Activated CD4-positive, alpha-beta T cell treated with anti-CD3 and anti-CD28 coated beads, Interleukin-2, amount 10 ng/mL, durations not matched to agents 24 days and 14 days (primary cell): ENCODE results near the gene CACNA1D. TPM values are rescaled to one million over a fixed set of nuclear protein-coding genes. Genes with fewer than 3 reads are reported as not detected.

ENCODE experiments used
- DNase-seq: peaks from one replicate; pipeline ENCODE4 v3.0.0; 2022
- H3K27ac Mint-ChIP-seq: one replicate; pipeline ENCODE4 v1.8.0; 2022; ENCODE audit warnings: mild to moderate bottlenecking, mixed read lengths
- H3K27me3 Mint-ChIP-seq: one replicate; pipeline ENCODE4 v1.8.0; 2022; ENCODE audit warnings: mixed read lengths
- H3K36me3 Mint-ChIP-seq: one replicate; pipeline ENCODE4 v1.8.0; 2022; ENCODE audit warnings: low read depth, mild to moderate bottlenecking, mixed read lengths
- H3K4me1 Mint-ChIP-seq: one replicate; pipeline ENCODE4 v1.8.0; 2021; ENCODE audit warnings: mixed read lengths
- H3K4me3 Mint-ChIP-seq: one replicate; pipeline ENCODE4 v1.8.0; 2022; ENCODE audit warnings: mild to moderate bottlenecking, moderate library complexity, mixed read lengths
- H3K9me3 Mint-ChIP-seq: one replicate; pipeline ENCODE4 v1.8.0; 2021; ENCODE audit warnings: mixed read lengths
- intact Hi-C: fragments of 100-400 bp; cut with micrococcal nuclease; formaldehyde crosslinking; loops from one replicate; pipeline ENCODE4 v1.15.1; 2023
- total RNA-seq: library from RNA; stranded (reverse); gene quantifications from 2 replicates; pipeline ENCODE4 v1.2.3, GENCODE V29; 2022

The CACNA1D gene
- total RNA-seq, 1 donor from 2014 or later = 0.77 TPM

DNA sequence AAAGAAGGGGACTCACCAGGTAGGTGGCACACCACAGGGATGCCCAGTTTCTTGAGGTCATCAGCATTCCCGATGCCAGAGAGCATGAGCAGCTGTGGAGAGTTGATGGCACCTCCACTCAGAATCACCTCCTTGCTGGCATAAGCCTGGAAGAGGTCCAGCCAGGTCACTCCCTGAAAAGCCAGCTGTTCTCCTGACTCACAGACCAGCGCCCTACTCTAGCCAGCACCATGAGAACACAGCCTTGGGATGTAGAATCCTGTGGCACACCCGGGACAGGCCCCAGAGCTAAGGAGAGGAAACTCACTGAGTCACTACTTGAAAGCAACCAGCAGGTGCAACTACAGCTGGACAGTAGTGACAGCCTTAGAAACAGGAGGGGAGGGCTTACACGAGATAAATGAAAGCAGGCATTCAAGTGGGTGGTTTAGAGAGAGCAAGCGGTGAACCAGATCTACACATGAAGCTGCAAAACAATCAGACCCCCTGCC lies 327.3 kb downstream of the CACNA1D start:
- Mint-ChIP-seq H3K27ac (no peak overlapping the region), H3K9me3 (no peaks in the 10 kb centered on the region), H3K36me3 (no peaks in the 10 kb centered on the region), H3K27me3 (peaks cover 10% of the 10 kb centered on the region), H3K4me3 (no peak overlapping the region), H3K4me1 (no peaks in the 10 kb centered on the region)
- intact Hi-C loops = no loop called here
- no peak for DNase-seq

DNA sequence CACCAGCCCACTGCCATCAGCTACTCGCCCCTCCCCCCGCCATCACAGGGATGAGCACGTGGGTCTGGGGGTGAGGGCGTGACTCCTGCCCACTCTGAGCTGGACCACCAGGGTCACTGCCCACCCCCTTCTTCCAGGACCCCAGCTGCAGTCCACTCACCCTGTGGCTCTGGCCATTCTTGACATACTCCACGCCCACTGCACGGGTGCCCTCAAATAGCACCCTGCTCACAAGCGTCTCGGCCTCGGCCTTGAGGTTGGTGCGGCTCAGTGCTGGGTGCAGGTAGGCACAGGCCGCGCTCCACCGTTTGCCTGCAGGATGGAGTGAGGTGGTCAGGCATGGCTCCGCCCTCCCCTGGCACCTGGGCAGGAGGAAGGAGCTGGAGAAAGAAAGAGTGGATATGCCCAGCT lies 327.9 kb downstream of the CACNA1D start:
- Mint-ChIP-seq H3K27me3 (peaks cover 13% of the 10 kb centered on the region), H3K9me3 (no peaks in the 10 kb centered on the region), H3K4me3 (no peak overlapping the region), H3K4me1 (no peaks in the 10 kb centered on the region), H3K36me3 (no peaks in the 10 kb centered on the region), H3K27ac (no peak overlapping the region)
- intact Hi-C loops = no loop called here
- no peak for DNase-seq

DNA sequence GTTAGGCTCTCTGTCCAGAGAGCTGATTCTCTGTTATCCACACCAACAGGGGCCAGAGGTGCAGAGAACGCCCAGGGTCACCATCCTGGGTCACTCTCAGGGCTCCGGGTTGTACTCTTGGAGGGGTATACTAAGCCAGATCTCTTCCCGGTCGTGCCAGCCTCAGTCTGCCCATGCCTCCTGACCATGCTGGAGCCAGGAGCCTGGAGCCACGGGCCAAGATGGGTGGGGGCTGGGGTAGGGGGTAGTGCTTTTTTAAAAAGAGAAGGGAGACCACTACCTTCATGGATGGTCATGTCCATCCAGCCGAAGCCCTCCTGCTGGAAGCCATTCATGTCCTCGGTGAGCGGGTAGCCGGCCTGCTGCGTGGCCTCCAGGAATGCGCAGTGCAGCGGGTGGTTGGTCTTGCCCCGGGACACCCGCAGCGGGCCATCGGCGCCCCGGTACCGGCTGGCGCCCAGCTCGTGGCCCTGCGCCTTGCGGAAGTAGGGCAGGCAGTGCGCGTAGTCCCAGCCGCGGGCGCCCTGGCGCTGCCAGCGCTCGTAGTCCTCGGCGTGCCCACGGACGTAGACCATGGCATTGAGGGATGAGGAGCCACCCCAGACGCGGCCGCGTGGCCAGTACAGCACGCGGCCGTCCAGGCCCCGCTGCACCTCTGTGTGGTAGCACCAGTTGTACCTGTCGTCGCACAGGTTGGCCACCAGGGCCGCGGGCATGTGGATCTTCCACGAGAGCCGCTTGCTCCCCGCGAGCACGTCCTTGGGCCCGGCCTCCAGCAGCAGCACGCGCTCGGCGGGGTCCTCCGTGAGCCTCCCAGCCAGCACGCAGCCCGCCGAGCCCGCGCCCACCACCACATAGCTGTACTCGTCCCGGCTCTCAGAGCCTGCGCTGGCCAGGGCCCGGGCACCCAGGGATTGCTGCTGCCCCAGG lies 328.9 kb downstream of the CACNA1D start:
- no peaks in the 10 kb centered on the region for H3K36me3 Mint-ChIP-seq
- H3K27ac Mint-ChIP-seq = no peak overlapping the region
- no peak overlapping the region for H3K4me3 Mint-ChIP-seq
- no peaks in the 10 kb centered on the region for H3K4me1 Mint-ChIP-seq
- intact Hi-C loops = no loop called here
- H3K27me3 Mint-ChIP-seq = peaks cover 13% of the 10 kb centered on the region
- DNase-seq = no peak
- H3K9me3 Mint-ChIP-seq = no peaks in the 10 kb centered on the region

- H3K27me3 Mint-ChIP-seq = peaks cover 16% of the 10 kb centered on the region
- no peak overlapping the region for H3K4me3 Mint-ChIP-seq
- DNase-seq = no peak
- H3K9me3 Mint-ChIP-seq = no peaks in the 10 kb centered on the region
- intact Hi-C loops = no loop called here
- H3K36me3 Mint-ChIP-seq = no peaks in the 10 kb centered on the region
- no peak overlapping the region for H3K27ac Mint-ChIP-seq
- H3K4me1 Mint-ChIP-seq = no peaks in the 10 kb centered on the region
Measured at GRCh38 chr3:53823956-53824657, 329.7 kb downstream of the CACNA1D start.

DNA sequence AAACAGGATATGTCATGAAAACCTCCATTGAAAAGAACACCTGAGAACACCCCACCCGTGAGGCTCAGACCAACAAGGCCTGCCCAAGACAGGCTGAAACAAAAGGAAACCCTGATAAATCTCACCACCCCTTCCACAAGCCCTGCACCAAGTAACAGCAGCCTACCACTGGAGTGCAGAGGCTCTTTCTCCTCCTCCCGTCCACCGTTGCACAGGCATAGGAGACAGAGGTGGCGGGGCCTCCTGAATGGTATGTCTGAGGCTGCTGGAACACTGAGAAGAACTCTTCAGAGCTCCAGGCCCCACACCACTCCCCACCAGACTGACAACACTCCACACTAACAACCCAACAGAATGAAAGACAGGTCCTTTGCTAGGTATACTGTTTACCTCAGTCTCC lies 330.4 kb downstream of the CACNA1D start:
- H3K27me3 Mint-ChIP-seq = peaks cover 16% of the 10 kb centered on the region
- H3K27ac Mint-ChIP-seq = no peak overlapping the region
- DNase-seq = no peak
- no peak overlapping the region for H3K4me3 Mint-ChIP-seq
- no peaks in the 10 kb centered on the region for H3K9me3 Mint-ChIP-seq
- no peaks in the 10 kb centered on the region for H3K4me1 Mint-ChIP-seq
- intact Hi-C loops = no loop called here
- no peaks in the 10 kb centered on the region for H3K36me3 Mint-ChIP-seq

DNA sequence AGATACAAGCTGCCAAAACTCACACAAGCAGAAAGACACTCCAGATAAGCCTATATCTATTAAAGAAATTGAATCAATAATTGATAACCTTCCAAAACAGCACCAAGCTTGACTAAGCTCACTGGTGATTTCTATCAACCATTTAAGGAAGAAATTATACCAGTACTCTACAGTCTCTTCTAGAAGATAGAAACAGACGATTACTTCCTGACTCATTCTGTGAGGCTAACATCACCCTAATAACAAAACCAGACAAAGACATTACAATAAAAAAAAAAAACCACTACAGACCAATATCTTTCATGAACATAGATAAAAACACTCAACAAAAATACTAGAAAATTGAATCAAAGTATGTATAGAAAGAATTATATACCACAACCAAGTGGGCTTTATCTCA lies 331.6 kb downstream of the CACNA1D start:
- intact Hi-C loops = no loop called here
- Mint-ChIP-seq H3K4me1 (no peaks in the 10 kb centered on the region), H3K27ac (no peak overlapping the region), H3K4me3 (no peak overlapping the region), H3K36me3 (no peaks in the 10 kb centered on the region), H3K9me3 (no peaks in the 10 kb centered on the region), H3K27me3 (peaks cover 16% of the 10 kb centered on the region)
- no peak for DNase-seq

DNA sequence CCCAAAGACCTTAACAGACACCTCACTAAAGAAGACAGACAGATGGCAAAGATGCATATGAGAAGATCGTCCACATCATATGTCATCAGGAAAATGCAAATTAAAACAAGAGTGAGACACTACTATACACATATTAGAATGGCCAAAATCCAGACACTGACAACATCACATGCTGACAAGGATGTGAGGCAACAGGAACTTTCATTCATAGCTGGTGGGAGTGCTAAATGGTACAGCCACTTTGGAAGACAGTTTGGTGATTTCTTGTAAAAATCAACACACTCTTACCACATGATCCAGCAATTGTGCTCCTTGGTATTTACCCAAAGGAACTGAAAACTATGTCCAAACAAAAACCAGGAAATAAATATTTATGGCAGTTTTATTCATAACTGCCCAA lies 334.2 kb downstream of the CACNA1D start:
- Mint-ChIP-seq H3K27ac (no peak overlapping the region), H3K4me3 (no peak overlapping the region), H3K4me1 (no peaks in the 10 kb centered on the region), H3K27me3 (peaks cover 16% of the 10 kb centered on the region), H3K36me3 (no peaks in the 10 kb centered on the region), H3K9me3 (no peaks in the 10 kb centered on the region)
- DNase-seq = no peak
- intact Hi-C loops = no loop called here

DNA sequence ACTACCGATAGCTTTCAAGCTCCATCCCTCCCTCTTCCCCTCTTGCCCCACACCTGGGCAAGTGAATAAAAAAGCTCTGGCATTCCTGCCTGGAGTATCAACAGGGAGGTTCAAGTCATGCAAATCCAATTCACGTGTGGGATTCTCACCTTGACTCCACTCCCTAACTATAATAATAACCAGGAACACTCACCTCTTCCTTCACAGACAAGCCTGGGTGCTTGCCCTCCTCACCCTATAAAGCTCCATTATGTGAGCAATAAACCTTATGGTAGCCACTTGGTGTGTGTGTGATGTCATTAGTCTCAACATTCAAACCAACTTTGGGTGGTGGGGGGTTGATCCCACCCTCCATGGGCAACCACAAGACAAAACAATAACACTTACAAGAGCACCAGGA lies 335.2 kb downstream of the CACNA1D start:
- Mint-ChIP-seq H3K4me3 (no peak overlapping the region), H3K27me3 (peaks cover 16% of the 10 kb centered on the region), H3K9me3 (no peaks in the 10 kb centered on the region), H3K4me1 (no peaks in the 10 kb centered on the region), H3K36me3 (no peaks in the 10 kb centered on the region), H3K27ac (no peak overlapping the region)
- no peak for DNase-seq
- intact Hi-C loops = no loop called here

- no peak for DNase-seq
- Mint-ChIP-seq H3K9me3 (no peaks in the 10 kb centered on the region), H3K4me3 (no peak overlapping the region), H3K27me3 (peaks cover 8% of the 10 kb centered on the region), H3K27ac (no peak overlapping the region), H3K36me3 (no peaks in the 10 kb centered on the region), H3K4me1 (no peaks in the 10 kb centered on the region)
- intact Hi-C loops = no loop called here
Measured at GRCh38 chr3:53830944-53831343, 336.5 kb downstream of the CACNA1D start.

- no peaks in the 10 kb centered on the region for H3K4me1 Mint-ChIP-seq
- intact Hi-C loops = no loop called here
- H3K36me3 Mint-ChIP-seq = no peaks in the 10 kb centered on the region
- H3K9me3 Mint-ChIP-seq = no peaks in the 10 kb centered on the region
- no peak overlapping the region for H3K4me3 Mint-ChIP-seq
- H3K27ac Mint-ChIP-seq = no peak overlapping the region
- DNase-seq = no peak
- H3K27me3 Mint-ChIP-seq = peaks cover 2% of the 10 kb centered on the region
Measured at GRCh38 chr3:53833053-53833645, 338.7 kb downstream of the CACNA1D start.

- Mint-ChIP-seq H3K4me3 (no peak overlapping the region), H3K27ac (no peak overlapping the region), H3K4me1 (no peaks in the 10 kb centered on the region), H3K9me3 (no peaks in the 10 kb centered on the region), H3K27me3 (peaks cover 2% of the 10 kb centered on the region), H3K36me3 (no peaks in the 10 kb centered on the region)
- intact Hi-C loops = no loop called here
- DNase-seq = no peak
Measured at GRCh38 chr3:53833700-53834099, 339.3 kb downstream of the CACNA1D start.

DNA sequence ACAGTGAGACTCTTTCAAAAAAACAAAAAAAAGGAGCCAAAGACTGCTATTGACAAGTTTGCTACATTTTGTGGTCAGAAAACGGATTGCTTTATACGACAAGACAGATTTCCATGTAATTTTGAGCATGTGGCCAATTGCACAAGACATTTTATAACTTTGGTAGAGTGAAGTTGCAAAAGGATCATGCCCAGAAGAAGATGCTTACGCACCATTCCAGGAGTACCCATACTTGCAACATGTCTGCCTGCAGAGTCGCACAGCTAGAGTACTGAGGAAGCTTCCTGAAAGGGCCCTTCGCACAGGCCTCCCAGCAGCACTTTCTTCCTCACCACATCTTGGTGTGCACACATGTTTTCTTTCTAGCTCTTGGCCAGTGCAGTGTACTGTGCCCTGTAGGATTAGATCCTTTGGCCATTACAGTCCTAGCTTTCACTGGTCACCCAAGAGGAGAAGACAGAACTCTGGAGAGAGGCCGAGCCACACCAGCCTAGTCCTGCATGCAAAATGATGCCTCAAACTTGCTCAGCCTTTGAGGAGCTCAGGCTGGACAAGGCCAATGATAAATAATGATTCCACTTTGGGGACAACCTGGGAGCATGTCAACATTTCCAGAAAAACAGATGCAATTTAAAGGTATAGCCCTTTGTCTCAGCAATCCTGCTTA lies 340.2 kb downstream of the CACNA1D start:
- no peak overlapping the region for H3K27ac Mint-ChIP-seq
- H3K27me3 Mint-ChIP-seq = peaks cover 2% of the 10 kb centered on the region
- no peaks in the 10 kb centered on the region for H3K9me3 Mint-ChIP-seq
- DNase-seq = no peak
- H3K4me3 Mint-ChIP-seq = no peak overlapping the region
- no peaks in the 10 kb centered on the region for H3K4me1 Mint-ChIP-seq
- no peaks in the 10 kb centered on the region for H3K36me3 Mint-ChIP-seq
- intact Hi-C loops = no loop called here

- Mint-ChIP-seq H3K4me1 (no peaks in the 10 kb centered on the region), H3K4me3 (no peak overlapping the region), H3K9me3 (no peaks in the 10 kb centered on the region), H3K27ac (no peak overlapping the region), H3K27me3 (peaks cover 4% of the 10 kb centered on the region), H3K36me3 (no peaks in the 10 kb centered on the region)
- intact Hi-C loops = no loop called here
- no peak for DNase-seq
Measured at GRCh38 chr3:53835257-53835656, 340.8 kb downstream of the CACNA1D start.
